ENCODE data around the gene ACTN3. TPM values are rescaled to one million over a fixed set of nuclear protein-coding genes. Genes with fewer than 3 reads are reported as not detected.
A peak's percentile ranks its signal among the peaks of the same experiment; 100 is the strongest.
"Not testable (repeated sequence)": the region's sequence is repeated elsewhere in the genome, so short reads cannot be mapped to it uniquely, and the experiment has no call there.

Gene ACTN3
- total RNA-seq, 1 donor, result not detected

DNA sequence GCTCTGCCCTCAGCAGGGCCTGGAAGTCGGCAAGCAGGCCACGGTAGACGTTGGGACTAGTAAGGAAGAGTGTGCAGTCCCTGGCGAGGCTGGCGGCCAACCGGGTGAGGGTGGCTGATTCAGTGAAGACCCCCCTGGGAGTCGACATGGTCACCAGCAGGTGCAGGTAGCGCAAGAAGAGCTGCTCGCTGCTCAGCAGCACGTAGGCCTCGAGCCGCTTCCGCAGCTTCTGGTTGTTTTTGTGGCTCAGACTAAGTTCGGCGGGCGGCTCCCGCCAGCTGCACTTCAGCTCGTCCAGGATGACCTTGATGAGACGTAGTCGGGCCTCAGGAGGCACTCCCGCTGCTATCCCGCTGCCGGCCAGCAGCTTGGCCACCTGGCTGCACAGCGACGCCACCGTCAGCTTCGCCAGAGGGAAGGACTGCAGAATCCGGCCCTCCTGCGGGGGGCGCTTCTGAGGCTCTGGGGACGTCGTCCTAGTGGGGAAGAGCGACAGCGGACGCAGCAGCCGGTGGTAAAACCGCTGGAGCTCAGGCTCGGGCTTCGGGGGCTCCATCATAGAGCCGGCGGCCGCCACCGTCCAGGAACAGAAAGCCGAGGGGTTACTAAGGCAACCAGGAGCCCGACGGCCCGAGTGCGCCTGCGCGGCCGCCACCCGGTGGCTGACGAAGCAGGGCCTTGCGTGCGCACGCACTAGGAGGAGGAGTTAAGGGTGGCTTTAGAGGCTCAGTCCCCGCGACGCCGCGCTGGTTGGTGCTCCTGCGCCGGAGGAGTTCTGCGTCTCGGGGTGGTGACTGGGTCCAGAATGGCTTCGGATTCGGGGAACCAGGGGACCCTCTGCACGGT lies 46.0 kb downstream of the ACTN3 start, which contains the start of the genes CCDC87 and CCS:
CCDC87 (minus strand) TSS at position 607 of the 846 bp plus-strand sequence; CDS start at position 559, 48 bp downstream.
CCS (plus strand) TSS at position 729 of the 846 bp plus-strand sequence; CDS start at position 806, 77 bp downstream.
- DNase-seq (ENCODE audit: low read depth in 2 of 3, low spot score in 2 of 3), result peak; percentile 96 to 98 (median 97)

- no peak for DNase-seq (ENCODE audit: low read depth in 2 of 3, low spot score in 2 of 3)
Measured at GRCh38 chr11:66593303-66593635, 46.6 kb downstream of the ACTN3 start.

GRCh38 chr11:66593650-66594049 lies 46.9 kb downstream of the ACTN3 start:
- no peak for DNase-seq (ENCODE audit: low read depth in 2 of 3, low spot score in 2 of 3)

GRCh38 chr11:66595245-66595904 lies 48.7 kb downstream of the ACTN3 start:
- no peak for DNase-seq (ENCODE audit: low read depth in 2 of 3, low spot score in 2 of 3)

- no peak for DNase-seq (ENCODE audit: low read depth in 2 of 3, low spot score in 2 of 3)
Measured at GRCh38 chr11:66598993-66599392, 52.3 kb downstream of the ACTN3 start.

DNA sequence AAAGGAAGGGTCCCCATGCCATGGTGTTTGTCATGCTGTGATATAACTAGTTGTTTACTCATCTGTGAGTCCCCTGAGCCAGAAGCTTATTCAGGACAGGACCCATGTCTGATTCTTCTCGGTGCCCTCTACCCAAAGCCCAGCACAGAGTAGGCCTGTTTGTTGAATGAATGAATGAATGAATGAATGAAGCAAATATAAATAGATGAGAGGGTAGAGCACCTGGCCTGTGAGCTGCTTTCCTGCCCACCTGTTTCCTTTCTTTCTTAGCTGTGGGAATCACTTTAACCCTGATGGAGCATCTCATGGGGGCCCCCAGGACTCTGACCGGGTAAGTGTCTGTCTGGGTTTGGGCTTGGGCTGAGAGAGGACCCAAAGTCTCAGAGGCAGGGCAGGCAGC lies 53.5 kb downstream of the ACTN3 start:
- DNase-seq (ENCODE audit: low read depth in 2 of 3, low spot score in 2 of 3), result no peak

GRCh38 chr11:66600631-66601233 lies 54.0 kb downstream of the ACTN3 start:
- DNase-seq (ENCODE audit: low read depth in 2 of 3, low spot score in 2 of 3), result no peak

GRCh38 chr11:66603072-66603471 lies 56.4 kb downstream of the ACTN3 start:
- DNase-seq (ENCODE audit: low read depth in 2 of 3, low spot score in 2 of 3), result no peak

- DNase-seq (ENCODE audit: low read depth in 2 of 3, low spot score in 2 of 3), result peak in 2 of 3 donors; percentile 41 to 46
Measured at GRCh38 chr11:66604155-66604554, 57.5 kb downstream of the ACTN3 start.

DNA sequence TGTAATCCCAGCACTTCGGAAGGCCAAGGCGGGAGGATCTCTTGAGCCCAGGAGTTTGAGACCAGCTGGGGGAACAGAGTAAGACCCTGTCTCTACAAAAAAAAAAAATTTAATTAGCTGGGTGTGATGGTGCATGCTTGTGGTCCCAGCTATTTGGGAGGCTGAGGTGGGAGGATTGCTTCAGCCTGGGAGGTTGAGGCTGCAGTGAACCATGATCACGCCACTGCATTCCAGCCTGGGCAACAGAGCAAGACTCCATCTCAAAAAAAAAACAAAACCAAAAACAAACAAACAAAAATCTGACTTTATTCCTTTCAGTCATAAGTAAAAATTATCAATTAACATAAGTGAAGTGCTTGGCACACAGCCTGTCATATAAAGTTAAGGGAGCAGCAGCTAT lies 59.9 kb downstream of the ACTN3 start:
- DNase-seq (ENCODE audit: low read depth in 2 of 3, low spot score in 2 of 3), result not testable (repeated sequence)

DNA sequence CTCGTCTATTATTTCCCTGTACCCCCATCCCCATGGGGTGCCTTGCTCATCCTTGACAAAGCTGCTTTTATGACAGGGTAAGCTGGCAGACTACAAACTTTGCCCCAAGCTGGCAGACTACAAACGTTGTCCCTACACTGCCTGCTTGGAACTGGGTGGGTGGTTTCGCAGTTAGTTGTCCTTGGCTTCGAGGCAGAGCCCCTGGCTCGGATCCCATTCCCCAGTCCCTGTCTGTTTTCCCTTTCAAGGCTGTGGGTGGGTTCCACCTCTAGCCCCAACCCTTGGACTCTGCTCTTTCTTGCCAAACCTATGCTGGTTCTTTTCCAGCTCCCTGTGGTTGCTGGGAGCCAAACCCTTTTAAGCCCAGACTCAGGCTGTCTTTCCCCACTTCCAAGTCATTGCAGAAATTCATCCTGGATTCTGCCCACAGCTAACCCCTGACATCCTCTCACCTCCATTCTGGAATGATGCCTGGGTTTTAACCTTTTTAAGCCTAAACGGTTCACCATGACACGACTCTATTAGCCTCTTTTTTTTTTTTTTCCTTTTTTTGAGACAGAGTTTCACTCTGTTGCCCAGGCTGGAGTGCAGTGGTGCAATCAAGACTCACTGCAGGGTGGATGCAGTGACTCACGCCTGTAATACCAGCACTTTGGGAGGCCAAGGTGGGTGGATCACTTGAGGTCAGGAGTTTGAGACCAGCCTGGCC lies 60.6 kb downstream of the ACTN3 start:
- DNase-seq (ENCODE audit: low read depth in 2 of 3, low spot score in 2 of 3), result no peak

DNA sequence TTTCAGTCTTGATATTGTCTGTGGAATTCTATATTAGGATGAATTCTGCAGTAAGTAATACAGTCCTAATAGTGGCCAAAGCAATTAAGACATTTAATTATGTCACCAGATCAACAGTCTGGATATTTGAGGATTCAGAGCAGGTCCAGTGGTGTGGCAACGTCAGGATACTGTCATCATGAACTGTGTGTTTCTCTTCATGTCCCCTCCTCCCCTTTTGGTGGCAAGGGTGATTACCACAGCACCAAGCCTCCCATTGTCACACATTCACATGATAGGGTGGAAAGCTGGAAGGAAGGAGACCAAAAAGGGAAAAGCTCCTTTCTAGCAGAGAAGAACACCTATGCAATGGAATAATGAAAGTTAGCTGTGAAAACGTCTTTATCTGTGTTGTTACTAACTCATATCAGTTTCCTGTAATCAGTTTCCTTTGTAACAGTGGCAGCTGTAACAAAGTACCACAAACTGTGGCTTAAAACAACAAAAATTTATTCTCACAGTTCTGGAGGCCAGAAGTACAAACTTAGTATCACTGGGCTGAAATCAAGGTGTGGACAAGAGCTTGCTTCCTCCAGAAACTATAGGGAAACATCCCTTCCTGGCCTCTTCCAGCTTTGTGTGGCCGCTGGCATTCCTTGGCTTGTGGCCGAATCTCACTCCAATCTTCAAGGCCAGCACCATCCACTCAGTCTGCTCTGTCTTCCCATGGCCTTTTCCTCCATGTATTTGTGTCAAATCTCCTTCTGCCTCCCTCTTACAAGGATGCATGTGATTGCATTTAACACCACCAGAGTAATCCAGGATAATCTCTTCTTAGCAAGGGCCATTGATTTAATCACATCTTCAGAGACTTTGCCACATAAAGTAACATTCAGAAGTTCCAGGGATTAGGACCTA lies 63.3 kb downstream of the ACTN3 start:
- peak in 1 of 3 donors; percentile 25 for DNase-seq (ENCODE audit: low read depth in 2 of 3, low spot score in 2 of 3)

DNA sequence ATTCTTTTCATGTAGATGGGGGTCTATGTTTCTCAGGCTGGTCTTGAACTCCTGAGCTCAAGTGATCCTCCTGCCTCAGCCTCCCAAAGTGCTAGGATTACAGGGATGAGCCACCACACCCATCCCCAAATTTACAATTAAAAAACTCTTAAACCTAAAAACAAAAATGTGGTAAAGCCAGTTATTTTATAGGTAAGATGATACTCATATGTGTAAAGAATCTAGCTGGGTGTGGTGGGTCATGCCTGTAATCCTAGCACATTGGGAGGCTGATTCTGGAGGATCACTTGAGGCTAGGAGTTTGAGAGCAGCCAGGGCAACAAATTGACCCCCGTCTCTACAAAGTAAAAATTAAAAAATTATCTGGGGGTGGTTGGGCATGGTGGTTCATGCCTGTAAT lies 65.8 kb downstream of the ACTN3 start:
- no peak for DNase-seq (ENCODE audit: low read depth in 2 of 3, low spot score in 2 of 3)

Other genes with a start within 250 kb of the ACTN3 start
- gene CD248, start 229.9 kb upstream of the ACTN3 start, total RNA-seq, result 1.1 TPM
- gene RIN1, start 210.5 kb upstream of the ACTN3 start, total RNA-seq, result 3.0 TPM
- gene BRMS1, start 201.8 kb upstream of the ACTN3 start, total RNA-seq, result 42.0 TPM
- gene B4GAT1, start 199.3 kb upstream of the ACTN3 start, total RNA-seq, result 12.7 TPM
- 6.5 TPM for gene SLC29A2, start 175.1 kb upstream of the ACTN3 start, total RNA-seq
- gene NPAS4, start 125.9 kb upstream of the ACTN3 start, total RNA-seq, result not detected
- gene MRPL11, start 108.1 kb upstream of the ACTN3 start, total RNA-seq, result 24.8 TPM
- gene PELI3, start 80.0 kb upstream of the ACTN3 start, total RNA-seq, result 8.1 TPM
- 44.2 TPM for gene DPP3, start 66.5 kb upstream of the ACTN3 start, total RNA-seq
- 50.1 TPM for gene BBS1, start 36.3 kb upstream of the ACTN3 start, total RNA-seq
- 32.0 TPM for gene ZDHHC24, start 855 bp upstream of the ACTN3 start, total RNA-seq
- 65.2 TPM for gene CTSF, start 21.7 kb downstream of the ACTN3 start, total RNA-seq
- 0.27 TPM for gene CCDC87, start 46.2 kb downstream of the ACTN3 start, total RNA-seq
- gene CCS, start 46.3 kb downstream of the ACTN3 start, total RNA-seq, result 103 TPM
- 102 TPM for gene RBM14, start 69.7 kb downstream of the ACTN3 start, total RNA-seq
- gene RBM4, start 91.8 kb downstream of the ACTN3 start, total RNA-seq, result 104 TPM
- 31.8 TPM for gene RBM4B, start 131.0 kb downstream of the ACTN3 start, total RNA-seq
- gene SPTBN2, start 182.3 kb downstream of the ACTN3 start, total RNA-seq, result 26.1 TPM

Data from hematopoietic multipotent progenitor cell (in vitro differentiated cells).